K562 (cell line): ENCODE results near the gene GRB2. TPM values are rescaled to one million over a fixed set of nuclear protein-coding genes. Genes with fewer than 3 reads are reported as not detected.
A peak's percentile ranks its signal among the peaks of the same experiment; 100 is the strongest.

ENCODE experiments used
- FOXK1 ChIP-seq: sonication (generic); formaldehyde crosslinking; IDR thresholded peaks from 2 replicates; pipeline ENCODE4 v1.8.0; 2022; ENCODE audit warnings: missing genetic modification reagents, mild to moderate bottlenecking, borderline replicate concordance
- MCM2 ChIP-seq: fragments of 450-650 bp; IDR thresholded peaks from 2 replicates; pipeline ENCODE4 v1.6.1; 2017; ENCODE audit warnings: low read depth, mild to moderate bottlenecking
- MTF1 ChIP-seq: fragments of 250-450 bp; sonication (Bioruptor Pico); IDR thresholded peaks from 2 replicates; pipeline ENCODE4 v1.9.0; 2021; ENCODE audit warnings: moderate library complexity, mild to moderate bottlenecking, inconsistent platforms, borderline replicate concordance
- NR4A1 ChIP-seq, 2 experiments: fragments of 250-450 bp in 1 of 2; fragments of 450-650 bp in 1 of 2; sonication (Bioruptor Pico) in 1 of 2; IDR thresholded peaks; 2 replicates each; pipeline versions ENCODE4 v1.4.0 to v1.6.1; 2016 to 2020; ENCODE audit warnings: mild to moderate bottlenecking in 2 of 2, missing compliant biosample characterization in 1 of 2, missing genetic modification characterization in 1 of 2, moderate library complexity in 1 of 2
- RCOR1 ChIP-seq, 2 experiments: IDR thresholded peaks; 2 replicates each; pipeline ENCODE4 v1.6.1; 2012; ENCODE audit warnings: low read depth in 2 of 2, low read length in 2 of 2, borderline replicate concordance in 1 of 2, improper control_type of control experiment in 1 of 2
- SRSF7 ChIP-seq: fragments of 200-400 bp; formaldehyde crosslinking; optimal IDR thresholded peaks from 2 replicates; pipeline ENCODE3; 2017; ENCODE audit warnings: mild to moderate bottlenecking, low read depth, low read length
- ZBTB7A ChIP-seq: IDR thresholded peaks from 2 replicates; pipeline ENCODE4 v1.6.1; 2011; ENCODE audit warnings: low read depth, mild to moderate bottlenecking, low read length, moderate library complexity, borderline replicate concordance; ENCODE audit not compliant: control insufficient read depth
- polyA plus RNA-seq, 8 experiments: library from polyadenylated mRNA; depleted of rRNA in 4 of 8; stranded (reverse) in 5 of 8; unstranded in 3 of 8; fragments of >200 nt; fragmentation: Nextera tagmentation in 2 of 8; fragmentation: Illumina TruSeq in 1 of 8; extraction: Ambion mirVana in 2 of 8; extraction: Trizol in 1 of 8; gene quantifications; 2 replicates each; pipeline versions ENCODE4 v1.2.1 to v1.2.3, GENCODE V29; 2011 to 2014; ENCODE audit warnings: inconsistent platforms in 1 of 8, missing spikeins in 1 of 8
- total RNA-seq, 7 experiments: library from RNA; depleted of rRNA in 6 of 7; stranded (reverse); fragments of >200 nt in 6 of 7; fragmentation: Illumina TruSeq in 2 of 7; extraction: Trizol in 2 of 7; gene quantifications; 2 replicates each; pipeline versions ENCODE4 v1.2.1 to v1.2.3, GENCODE V29; 2011 to 2021; ENCODE audit warnings: low replicate concordance in 1 of 7
- TF ChIP-seq, protein P1 (sequence below): sonication (generic); formaldehyde crosslinking; IDR thresholded peaks from 2 replicates; pipeline ENCODE4 v1.8.1; 2023; ENCODE audit warnings: mild to moderate bottlenecking, missing genetic modification reagents
- TF ChIP-seq, protein P2 (sequence below): fragments of 250-450 bp; sonication (Bioruptor Pico); IDR thresholded peaks from 2 replicates; pipeline ENCODE4 v1.5.0; 2021; ENCODE audit warnings: mild to moderate bottlenecking, moderate library complexity
- TF ChIP-seq, protein P3 (sequence below): fragments of 450-650 bp; IDR thresholded peaks from 2 replicates; pipeline ENCODE4 v1.6.1; 2016; ENCODE audit warnings: low read depth

Gene GRB2
- total and polyA plus RNA-seq, 9 of the 15 experiments (the other 6 are each of a cell fraction or from before 2014, with no cell fraction given): 57.2 to 136 (median 84.8) TPM

DNA sequence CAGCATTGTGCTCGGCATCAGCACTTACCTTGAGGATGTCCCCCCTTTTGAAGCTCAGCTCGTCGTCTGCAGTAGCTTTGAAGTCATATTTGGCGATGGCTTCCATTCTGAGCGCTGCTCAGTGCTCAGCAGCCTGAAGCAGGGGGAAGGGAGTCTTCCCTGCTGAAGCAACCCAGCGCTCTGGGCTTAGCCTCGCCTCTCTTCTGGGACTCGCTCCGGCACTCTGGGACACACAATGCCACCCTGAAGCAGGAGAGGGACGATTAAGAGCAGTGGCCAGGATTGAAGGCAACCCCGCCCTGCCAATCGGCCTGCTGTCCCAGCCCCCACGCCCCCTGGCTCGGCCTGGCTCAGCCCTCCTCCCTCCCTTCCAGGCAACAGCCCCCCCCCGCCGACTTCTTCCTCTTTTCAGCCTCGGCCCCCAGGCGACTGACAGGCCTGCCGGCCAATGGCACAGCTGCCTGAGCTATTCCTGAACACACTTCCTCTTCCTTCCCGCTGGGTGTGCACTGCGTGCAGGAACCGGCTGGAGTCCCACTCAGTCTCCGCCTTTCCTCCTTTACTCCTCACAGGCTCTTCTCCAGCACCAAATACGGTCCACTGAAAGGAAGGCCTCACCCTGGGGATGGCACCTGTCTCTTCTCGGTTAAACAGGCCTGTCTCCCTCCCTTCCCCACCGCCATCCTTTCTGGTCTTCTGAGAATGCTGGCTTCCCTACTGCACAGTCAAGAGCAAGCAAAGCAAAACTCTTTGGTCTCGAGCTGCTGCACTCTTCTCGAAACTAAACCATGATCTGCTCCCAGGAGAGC is 11.8 kb downstream of the GRB2 start (continued):
- TF ChIP-seq, protein P1, sequence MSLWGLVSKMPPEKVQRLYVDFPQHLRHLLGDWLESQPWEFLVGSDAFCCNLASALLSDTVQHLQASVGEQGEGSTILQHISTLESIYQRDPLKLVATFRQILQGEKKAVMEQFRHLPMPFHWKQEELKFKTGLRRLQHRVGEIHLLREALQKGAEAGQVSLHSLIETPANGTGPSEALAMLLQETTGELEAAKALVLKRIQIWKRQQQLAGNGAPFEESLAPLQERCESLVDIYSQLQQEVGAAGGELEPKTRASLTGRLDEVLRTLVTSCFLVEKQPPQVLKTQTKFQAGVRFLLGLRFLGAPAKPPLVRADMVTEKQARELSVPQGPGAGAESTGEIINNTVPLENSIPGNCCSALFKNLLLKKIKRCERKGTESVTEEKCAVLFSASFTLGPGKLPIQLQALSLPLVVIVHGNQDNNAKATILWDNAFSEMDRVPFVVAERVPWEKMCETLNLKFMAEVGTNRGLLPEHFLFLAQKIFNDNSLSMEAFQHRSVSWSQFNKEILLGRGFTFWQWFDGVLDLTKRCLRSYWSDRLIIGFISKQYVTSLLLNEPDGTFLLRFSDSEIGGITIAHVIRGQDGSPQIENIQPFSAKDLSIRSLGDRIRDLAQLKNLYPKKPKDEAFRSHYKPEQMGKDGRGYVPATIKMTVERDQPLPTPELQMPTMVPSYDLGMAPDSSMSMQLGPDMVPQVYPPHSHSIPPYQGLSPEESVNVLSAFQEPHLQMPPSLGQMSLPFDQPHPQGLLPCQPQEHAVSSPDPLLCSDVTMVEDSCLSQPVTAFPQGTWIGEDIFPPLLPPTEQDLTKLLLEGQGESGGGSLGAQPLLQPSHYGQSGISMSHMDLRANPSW (CRISPR knock-in tag): no peak
- TF ChIP-seq ZBTB7A (peak; percentile 87; the same call in 1 of the 2 replicates), MTF1 (CRISPR knock-in tag) (no peak), NR4A1 (CRISPR knock-in tag; IDR thresholded peaks at IDR 0.05) (no peak), NR4A1 (tag; IDR thresholded peaks at IDR 0.05) (no peak), FOXK1 (CRISPR knock-in tag) (no peak), MCM2 (no peak), SRSF7 (no peak), RCOR1 (IDR thresholded peaks at IDR 0.05; ENCODE audit: borderline replicate concordance in 1 of 2, low read depth in 2 of 2, low read length in 2 of 2) (peak in 1 of 2 experiments; percentile 26; a peak in 1 of 4 replicates)
- TF ChIP-seq, protein P2, sequence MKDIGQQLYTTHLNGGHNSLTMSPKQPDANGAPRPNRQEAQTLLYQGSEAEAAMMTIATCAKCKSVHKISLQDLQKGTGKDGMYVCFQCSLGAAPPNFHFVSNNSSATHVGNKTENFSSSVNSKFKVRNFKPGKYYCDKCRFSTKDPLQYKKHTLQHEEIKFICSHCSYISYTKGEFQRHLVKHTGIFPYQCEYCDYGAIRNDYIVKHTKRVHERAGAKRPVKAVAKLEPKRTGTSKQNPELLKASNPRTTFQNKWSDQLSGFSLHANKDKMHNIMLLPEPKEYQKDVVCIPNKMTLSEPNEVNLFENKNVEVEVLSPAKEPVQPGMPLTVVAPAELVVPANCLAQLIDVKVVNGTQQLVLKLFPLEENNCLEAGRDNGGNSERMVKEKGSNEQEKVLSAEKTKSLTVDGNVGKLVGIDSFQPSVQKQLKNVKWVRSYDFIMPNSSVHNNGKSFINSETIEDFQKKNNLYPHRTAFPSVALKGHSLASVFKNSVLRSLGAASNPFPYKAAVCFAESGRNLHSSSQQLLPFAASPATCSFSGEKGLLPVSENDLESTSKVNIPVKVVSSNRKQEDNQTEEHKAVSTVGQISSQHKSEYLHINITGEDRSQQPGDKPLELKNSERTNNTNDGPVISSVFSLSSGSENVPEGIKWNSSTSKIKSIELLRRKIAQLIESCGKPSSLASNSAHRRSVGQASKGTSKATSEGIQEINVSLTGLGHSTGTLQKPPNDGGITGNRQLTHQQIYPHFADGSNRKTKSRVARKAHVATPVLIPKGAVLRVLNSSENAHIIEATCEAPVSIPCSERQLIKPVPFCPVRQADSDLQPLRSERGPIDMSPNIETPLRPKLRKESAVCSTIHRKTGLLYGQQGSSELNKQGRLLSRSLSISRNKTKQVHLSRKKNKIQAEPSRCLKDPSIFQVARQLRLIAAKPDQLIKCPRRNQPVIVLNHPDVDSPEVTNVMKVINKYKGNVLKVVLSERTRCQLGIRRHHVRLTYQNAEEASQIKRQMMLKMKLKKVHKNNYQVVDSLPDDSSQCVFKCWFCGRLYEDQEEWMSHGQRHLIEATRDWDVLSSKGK (CRISPR knock-in tag): no peak
- TF ChIP-seq, protein P3, sequence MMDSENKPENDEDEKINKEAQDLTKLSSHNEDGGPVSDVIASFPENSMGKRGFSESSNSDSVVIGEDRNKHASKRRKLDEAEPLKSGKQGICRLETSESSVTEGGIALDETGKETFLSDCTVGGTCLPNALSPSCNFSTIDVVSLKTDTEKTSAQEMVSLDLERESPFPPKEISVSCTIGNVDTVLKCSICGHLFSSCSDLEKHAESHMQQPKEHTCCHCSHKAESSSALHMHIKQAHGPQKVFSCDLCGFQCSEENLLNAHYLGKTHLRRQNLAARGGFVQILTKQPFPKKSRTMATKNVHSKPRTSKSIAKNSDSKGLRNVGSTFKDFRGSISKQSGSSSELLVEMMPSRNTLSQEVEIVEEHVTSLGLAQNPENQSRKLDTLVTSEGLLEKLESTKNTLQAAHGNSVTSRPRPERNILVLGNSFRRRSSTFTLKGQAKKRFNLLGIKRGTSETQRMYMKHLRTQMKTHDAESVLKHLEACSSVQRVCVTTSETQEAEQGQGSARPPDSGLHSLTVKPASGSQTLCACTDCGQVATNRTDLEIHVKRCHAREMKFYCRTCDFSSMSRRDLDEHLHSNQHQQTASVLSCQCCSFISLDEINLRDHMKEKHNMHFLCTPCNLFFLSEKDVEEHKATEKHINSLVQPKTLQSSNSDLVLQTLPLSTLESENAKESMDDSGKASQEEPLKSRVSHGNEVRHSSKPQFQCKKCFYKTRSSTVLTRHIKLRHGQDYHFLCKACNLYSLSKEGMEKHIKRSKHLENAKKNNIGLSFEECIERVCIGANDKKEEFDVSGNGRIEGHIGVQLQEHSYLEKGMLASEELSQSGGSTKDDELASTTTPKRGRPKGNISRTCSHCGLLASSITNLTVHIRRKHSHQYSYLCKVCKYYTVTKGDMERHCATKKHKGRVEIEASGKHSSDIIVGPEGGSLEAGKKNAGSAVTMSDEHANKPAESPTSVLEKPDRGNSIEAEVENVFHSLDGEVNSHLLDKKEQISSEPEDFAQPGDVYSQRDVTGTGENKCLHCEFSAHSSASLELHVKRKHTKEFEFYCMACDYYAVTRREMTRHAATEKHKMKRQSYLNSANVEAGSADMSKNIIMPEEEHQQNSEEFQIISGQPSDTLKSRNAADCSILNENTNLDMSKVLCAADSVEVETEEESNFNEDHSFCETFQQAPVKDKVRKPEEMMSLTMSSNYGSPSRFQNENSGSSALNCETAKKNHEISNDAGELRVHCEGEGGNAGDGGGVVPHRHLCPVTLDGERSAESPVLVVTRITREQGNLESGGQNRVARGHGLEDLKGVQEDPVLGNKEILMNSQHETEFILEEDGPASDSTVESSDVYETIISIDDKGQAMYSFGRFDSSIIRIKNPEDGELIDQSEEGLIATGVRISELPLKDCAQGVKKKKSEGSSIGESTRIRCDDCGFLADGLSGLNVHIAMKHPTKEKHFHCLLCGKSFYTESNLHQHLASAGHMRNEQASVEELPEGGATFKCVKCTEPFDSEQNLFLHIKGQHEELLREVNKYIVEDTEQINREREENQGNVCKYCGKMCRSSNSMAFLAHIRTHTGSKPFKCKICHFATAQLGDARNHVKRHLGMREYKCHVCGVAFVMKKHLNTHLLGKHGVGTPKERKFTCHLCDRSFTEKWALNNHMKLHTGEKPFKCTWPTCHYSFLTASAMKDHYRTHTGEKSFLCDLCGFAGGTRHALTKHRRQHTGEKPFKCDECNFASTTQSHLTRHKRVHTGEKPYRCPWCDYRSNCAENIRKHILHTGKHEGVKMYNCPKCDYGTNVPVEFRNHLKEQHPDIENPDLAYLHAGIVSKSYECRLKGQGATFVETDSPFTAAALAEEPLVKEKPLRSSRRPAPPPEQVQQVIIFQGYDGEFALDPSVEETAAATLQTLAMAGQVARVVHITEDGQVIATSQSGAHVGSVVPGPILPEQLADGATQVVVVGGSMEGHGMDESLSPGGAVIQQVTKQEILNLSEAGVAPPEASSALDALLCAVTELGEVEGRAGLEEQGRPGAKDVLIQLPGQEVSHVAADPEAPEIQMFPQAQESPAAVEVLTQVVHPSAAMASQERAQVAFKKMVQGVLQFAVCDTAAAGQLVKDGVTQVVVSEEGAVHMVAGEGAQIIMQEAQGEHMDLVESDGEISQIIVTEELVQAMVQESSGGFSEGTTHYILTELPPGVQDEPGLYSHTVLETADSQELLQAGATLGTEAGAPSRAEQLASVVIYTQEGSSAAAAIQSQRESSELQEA: no peak
